MM.1S (cell line): Measurements from ENCODE around the gene LYRM4.

Source experiments
- DNase-seq: peaks from one replicate; pipeline ENCODE4 v3.0.0-alpha.2; 2015
- H2AFZ ChIP-seq: fragments of 300-600 bp; sonication (generic); 2 replicates; pipeline ENCODE4 v1.6.0; 2016; ENCODE audit warnings: antibody characterized with exemption, low read length
- H3F3A ChIP-seq: fragments of 300-600 bp; sonication (generic); 2 replicates; pipeline ENCODE4 v1.6.1; 2016; ENCODE audit warnings: mild to moderate bottlenecking, antibody characterized with exemption, low read length, moderate library complexity, mixed read lengths; ENCODE audit not compliant: insufficient read depth
- H3K27ac ChIP-seq: fragments of 300-600 bp; sonication (generic); 2 replicates; pipeline ENCODE4 v1.5.1; 2016; ENCODE audit warnings: mild to moderate bottlenecking, low read length
- H3K27me3 ChIP-seq: fragments of 300-600 bp; sonication (generic); replicated peaks from 2 replicates; pipeline ENCODE4 v1.6.0; 2016; ENCODE audit warnings: low read length; ENCODE audit not compliant: insufficient read depth
- H3K36me3 ChIP-seq: fragments of 300-600 bp; sonication (generic); replicated peaks from 2 replicates; pipeline ENCODE4 v1.6.1; 2016; ENCODE audit warnings: mild to moderate bottlenecking, low read length, mixed read lengths; ENCODE audit not compliant: insufficient read depth
- H3K4me1 ChIP-seq: fragments of 300-600 bp; sonication (generic); 2 replicates; pipeline ENCODE4 v1.6.1; 2016; ENCODE audit warnings: low read length, mixed read lengths
- H3K4me2 ChIP-seq: fragments of 300-600 bp; sonication (generic); 2 replicates; pipeline ENCODE4 v1.6.0; 2016; ENCODE audit warnings: low read depth, low read length
- H3K4me3 ChIP-seq: fragments of 300-600 bp; sonication (generic); 2 replicates; pipeline ENCODE4 v1.5.1; 2016; ENCODE audit warnings: low read length, mixed read lengths
- H3K79me2 ChIP-seq: fragments of 300-600 bp; sonication (generic); 2 replicates; pipeline ENCODE4 v1.6.1; 2016; ENCODE audit warnings: mixed run types, low read length, mixed read lengths
- H3K9ac ChIP-seq: fragments of 300-600 bp; sonication (generic); 2 replicates; pipeline ENCODE4 v1.6.1; 2016; ENCODE audit warnings: low read length, mixed read lengths
- H3K9me2 ChIP-seq: fragments of 300-600 bp; sonication (generic); replicated peaks from 2 replicates; pipeline ENCODE4 v1.6.1; 2016; ENCODE audit warnings: mild to moderate bottlenecking, low read length, mixed read lengths; ENCODE audit not compliant: insufficient read depth
- H3K9me3 ChIP-seq: fragments of 300-600 bp; sonication (generic); replicated peaks from 2 replicates; pipeline ENCODE4 v1.6.1; 2016; ENCODE audit warnings: mild to moderate bottlenecking, low read length, mixed read lengths; ENCODE audit not compliant: insufficient read depth
- H4K20me1 ChIP-seq: fragments of 300-600 bp; sonication (generic); 2 replicates; pipeline ENCODE4 v1.6.1; 2016; ENCODE audit warnings: mild to moderate bottlenecking, low read length, moderate library complexity, mixed read lengths; ENCODE audit not compliant: insufficient read depth
- CTCF ChIP-seq: fragments of 300-600 bp; sonication (generic); IDR thresholded peaks from 2 replicates; pipeline ENCODE4 v1.5.1; 2016; ENCODE audit warnings: antibody characterized with exemption, low read length, mixed read lengths
- EZH2 ChIP-seq: fragments of 300-600 bp; sonication (generic); optimal IDR thresholded peaks from 2 replicates; pipeline ENCODE3; 2017; ENCODE audit warnings: low read depth, mild to moderate bottlenecking, antibody characterized with exemption, low read length, mixed read lengths
- EZH2phosphoT487 ChIP-seq: fragments of 300-600 bp; sonication (generic); IDR thresholded peaks from 2 replicates; pipeline ENCODE4 v1.6.1; 2018; ENCODE audit warnings: antibody characterized with exemption, low read length

LYRM4 gene

GRCh38 chr6:5160206-5160605 lies 100.5 kb downstream of the LYRM4 start:
- Histone ChIP-seq H3K79me2 (no peaks in the 10 kb centered on the region), H3K4me3 (no peak overlapping the region), H3F3A (no peaks in the 10 kb centered on the region), H4K20me1 (no peaks in the 10 kb centered on the region), H3K4me1 (no peaks in the 10 kb centered on the region), H3K27ac (no peak overlapping the region), H3K4me2 (no peak overlapping the region), H3K9ac (no peak overlapping the region), H3K9me3 (no peaks in the 10 kb centered on the region), H3K36me3 (no peaks in the 10 kb centered on the region), H3K27me3 (no peaks in the 10 kb centered on the region), H3K9me2 (no peaks in the 10 kb centered on the region), H2AFZ (no peak overlapping the region)
- TF ChIP-seq CTCF, result no peak
- no peak for TF ChIP-seq EZH2
- TF ChIP-seq EZH2phosphoT487, result no peak
- DNase-seq, result no peak

GRCh38 chr6:5159162-5159561 lies 101.6 kb downstream of the LYRM4 start:
- Histone ChIP-seq H3K4me3 (no peak overlapping the region), H3K9me2 (no peaks in the 10 kb centered on the region), H3K36me3 (no peaks in the 10 kb centered on the region), H4K20me1 (no peaks in the 10 kb centered on the region), H3K4me1 (no peaks in the 10 kb centered on the region), H3K27me3 (no peaks in the 10 kb centered on the region), H3K27ac (no peak overlapping the region), H3K79me2 (peaks cover 2% of the 10 kb centered on the region; the same call in 1 of the 2 replicates), H3K4me2 (no peak overlapping the region), H3K9me3 (no peaks in the 10 kb centered on the region), H3F3A (no peaks in the 10 kb centered on the region), H3K9ac (no peak overlapping the region), H2AFZ (no peak overlapping the region)
- no peak for DNase-seq
- TF ChIP-seq EZH2 (no peak), CTCF (no peak), EZH2phosphoT487 (no peak)

- H3K4me2 ChIP-seq, result no peak overlapping the region
- no peak overlapping the region for H3K4me3 ChIP-seq
- H3F3A ChIP-seq, result no peaks in the 10 kb centered on the region
- H3K36me3 ChIP-seq, result no peaks in the 10 kb centered on the region
- no peaks in the 10 kb centered on the region for H3K9me3 ChIP-seq
- H2AFZ ChIP-seq, result no peak overlapping the region
- TF ChIP-seq CTCF (no peak), EZH2phosphoT487 (no peak), EZH2 (no peak)
- H3K79me2 ChIP-seq, result peaks cover 3% of the 10 kb centered on the region; the same call in 1 of the 2 replicates
- no peaks in the 10 kb centered on the region for H4K20me1 ChIP-seq
- H3K9me2 ChIP-seq, result no peaks in the 10 kb centered on the region
- H3K4me1 ChIP-seq, result no peaks in the 10 kb centered on the region
- H3K27me3 ChIP-seq, result no peaks in the 10 kb centered on the region
- H3K27ac ChIP-seq, result no peak overlapping the region
- H3K9ac ChIP-seq, result no peak overlapping the region
- DNase-seq, result no peak
These were observed 102.6 kb downstream of the LYRM4 start for GRCh38 chr6:5158180-5158579.
